Mesendoderm (in vitro differentiated cells): ENCODE results near the gene SLC24A4.

Source experiments
- DNase-seq: peaks from one replicate; pipeline ENCODE4 v3.0.0; 2013
- H2AK5ac ChIP-seq: 2 replicates; pipeline ENCODE4 v1.6.1; 2013; ENCODE audit warnings: low read length, inconsistent platforms
- H2BK120ac ChIP-seq: 2 replicates; pipeline ENCODE4 v1.6.1; 2013; ENCODE audit warnings: low read depth, mild to moderate bottlenecking, low read length, moderate library complexity, mixed read lengths
- H2BK15ac ChIP-seq: replicated peaks from 2 replicates; pipeline ENCODE4 v1.6.1; 2013; ENCODE audit warnings: low read depth, mild to moderate bottlenecking, moderate library complexity
- H2BK5ac ChIP-seq: 2 replicates; pipeline ENCODE4 v1.6.1; 2013; ENCODE audit warnings: low read length, inconsistent platforms
- H3K18ac ChIP-seq: 2 replicates; pipeline ENCODE4 v1.6.1; 2013; ENCODE audit warnings: mild to moderate bottlenecking, low read length, mixed read lengths
- H3K23ac ChIP-seq: one replicate; pipeline ENCODE4 v1.6.1; 2013; ENCODE audit warnings: low read length
- H3K27ac ChIP-seq: 2 replicates; pipeline ENCODE4 v1.5.1; 2013; ENCODE audit warnings: low read depth, mild to moderate bottlenecking, inconsistent platforms, low read length, moderate library complexity
- H3K27me3 ChIP-seq: 2 replicates; pipeline ENCODE4 v1.6.1; 2013; ENCODE audit warnings: low read length, control low read depth, mild to moderate bottlenecking, inconsistent platforms; ENCODE audit not compliant: insufficient read depth, poor library complexity
- H3K36me3 ChIP-seq: 2 replicates; pipeline ENCODE4 v1.6.1; 2013; ENCODE audit warnings: low read length, inconsistent platforms; ENCODE audit not compliant: control insufficient read depth, insufficient read depth
- H3K4ac ChIP-seq: one replicate; pipeline ENCODE4 v1.6.1; 2013; ENCODE audit warnings: low read depth, mild to moderate bottlenecking, low read length, moderate library complexity
- H3K4me1 ChIP-seq: 2 replicates; pipeline ENCODE4 v1.6.1; 2013; ENCODE audit warnings: low read depth, low read length, inconsistent platforms; ENCODE audit not compliant: control insufficient read depth
- H3K4me2 ChIP-seq: 2 replicates; pipeline ENCODE4 v1.6.1; 2013; ENCODE audit warnings: low read length
- H3K4me3 ChIP-seq: 2 replicates; pipeline ENCODE4 v1.5.1; 2013; ENCODE audit warnings: mild to moderate bottlenecking, low read length
- H3K56ac ChIP-seq: one replicate; pipeline ENCODE4 v1.6.1; 2013; ENCODE audit warnings: low read length
- H3K79me1 ChIP-seq: 2 replicates; pipeline ENCODE4 v1.6.1; 2013; ENCODE audit warnings: low read length, inconsistent platforms
- H3K79me2 ChIP-seq: 2 replicates; pipeline ENCODE4 v1.6.1; 2013; ENCODE audit warnings: mild to moderate bottlenecking, low read length; ENCODE audit not compliant: control insufficient read depth, insufficient read depth
- H3K9ac ChIP-seq: 2 replicates; pipeline ENCODE4 v1.6.1; 2013; ENCODE audit warnings: low read length, inconsistent platforms
- H4K5ac ChIP-seq: one replicate; pipeline ENCODE4 v1.6.1; 2013; ENCODE audit warnings: low read length
- H4K8ac ChIP-seq: one replicate; pipeline ENCODE4 v1.6.1; 2013; ENCODE audit warnings: low read depth, mild to moderate bottlenecking, control low read depth, low read length, moderate library complexity
- WGBS: extraction: QIAGEN DNeasy Blood & Tissue Kit; methylation state at CpG from one replicate; pipeline ENCODE4 v1.1.7; 2013; ENCODE audit warnings: low lambda C conversion rate, missing lambda C conversion rate; ENCODE audit not compliant: insufficient coverage; ENCODE audit errors: extremely low coverage; 5-methylcytosine and 5-hydroxymethylcytosine counted together

Gene SLC24A4

DNA sequence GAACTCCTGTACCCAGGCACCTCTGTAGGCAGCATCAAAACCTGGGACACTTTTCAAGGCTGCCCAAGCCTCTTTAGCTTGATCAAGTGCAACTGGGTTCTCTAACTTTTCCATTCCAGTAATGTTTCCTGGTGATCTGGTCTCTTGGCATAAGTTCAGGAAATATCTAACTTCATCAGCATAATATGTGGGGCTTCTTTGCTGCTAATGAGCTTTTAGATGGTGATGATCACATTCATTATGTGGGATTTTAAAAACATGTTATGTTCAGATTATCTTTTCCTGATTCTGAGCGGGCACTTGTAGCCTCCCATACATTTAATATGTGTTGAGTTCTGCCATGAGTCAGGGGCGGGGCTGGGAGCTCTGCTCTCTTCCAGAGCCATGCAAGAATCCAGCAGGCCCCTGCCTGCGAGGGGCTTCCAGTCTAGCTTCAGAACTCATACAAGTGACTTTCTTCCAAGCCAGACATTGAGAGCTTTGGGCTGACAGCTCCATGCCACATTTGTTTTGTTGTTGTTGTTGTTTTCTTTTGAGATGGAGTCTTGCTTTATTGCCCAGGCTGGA is 151.1 kb downstream of the SLC24A4 start:
- no peak overlapping the region for H3K27ac ChIP-seq
- no peaks in the 10 kb centered on the region for H3K36me3 ChIP-seq
- no peak overlapping the region for H3K4me2 ChIP-seq
- H3K79me1 ChIP-seq = no peaks in the 10 kb centered on the region
- H4K8ac ChIP-seq = no peak overlapping the region
- H3K9ac ChIP-seq = no peak overlapping the region
- H4K5ac ChIP-seq = no peak overlapping the region
- H3K79me2 ChIP-seq = no peaks in the 10 kb centered on the region
- no peak overlapping the region for H3K4ac ChIP-seq
- H3K18ac ChIP-seq = no peak overlapping the region
- no peak overlapping the region for H3K4me3 ChIP-seq
- no peak overlapping the region for H2BK5ac ChIP-seq
- no peak overlapping the region for H2BK120ac ChIP-seq
- H3K23ac ChIP-seq = no peak overlapping the region
- H2BK15ac ChIP-seq = no peak overlapping the region
- DNase-seq = no peak
- H3K56ac ChIP-seq = no peak overlapping the region
- no peaks in the 10 kb centered on the region for H3K4me1 ChIP-seq
- WGBS = no CpG with 5 or more reads among the region's 3 CpGs
- H3K27me3 ChIP-seq = no peaks in the 10 kb centered on the region
- H2AK5ac ChIP-seq = no peak overlapping the region

DNA sequence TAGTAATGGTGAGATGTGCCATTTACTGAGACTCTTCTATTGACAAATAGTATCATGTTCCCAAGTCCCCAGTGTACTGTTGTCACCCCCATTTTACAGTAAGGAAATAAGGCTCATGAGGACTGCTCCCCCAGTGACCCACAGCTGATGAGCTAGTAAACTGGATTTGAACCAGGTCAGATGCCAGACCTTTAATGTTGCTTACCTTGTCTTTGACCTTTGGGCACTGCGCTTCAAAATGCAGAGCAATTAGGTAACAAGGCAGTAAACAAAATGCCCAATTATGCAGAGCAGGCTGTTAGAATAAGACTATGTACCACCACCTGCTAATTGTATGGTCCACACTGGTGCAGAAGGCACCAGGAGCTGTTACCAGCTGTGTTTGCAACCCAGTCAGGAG is 152.1 kb downstream of the SLC24A4 start:
- Histone ChIP-seq H3K18ac (no peak overlapping the region), H3K4ac (no peak overlapping the region), H4K8ac (no peak overlapping the region), H3K27ac (no peak overlapping the region), H3K4me1 (no peaks in the 10 kb centered on the region), H3K36me3 (no peaks in the 10 kb centered on the region), H4K5ac (no peak overlapping the region), H3K4me3 (no peak overlapping the region), H3K23ac (no peak overlapping the region), H2BK5ac (no peak overlapping the region), H3K27me3 (no peaks in the 10 kb centered on the region), H2BK120ac (no peak overlapping the region), H3K9ac (no peak overlapping the region), H3K79me1 (no peaks in the 10 kb centered on the region), H3K4me2 (no peak overlapping the region), H2BK15ac (no peak overlapping the region), H3K79me2 (no peaks in the 10 kb centered on the region), H3K56ac (no peak overlapping the region), H2AK5ac (no peak overlapping the region)
- no CpG with 5 or more reads among the region's 1 CpG for WGBS
- DNase-seq = no peak

DNA sequence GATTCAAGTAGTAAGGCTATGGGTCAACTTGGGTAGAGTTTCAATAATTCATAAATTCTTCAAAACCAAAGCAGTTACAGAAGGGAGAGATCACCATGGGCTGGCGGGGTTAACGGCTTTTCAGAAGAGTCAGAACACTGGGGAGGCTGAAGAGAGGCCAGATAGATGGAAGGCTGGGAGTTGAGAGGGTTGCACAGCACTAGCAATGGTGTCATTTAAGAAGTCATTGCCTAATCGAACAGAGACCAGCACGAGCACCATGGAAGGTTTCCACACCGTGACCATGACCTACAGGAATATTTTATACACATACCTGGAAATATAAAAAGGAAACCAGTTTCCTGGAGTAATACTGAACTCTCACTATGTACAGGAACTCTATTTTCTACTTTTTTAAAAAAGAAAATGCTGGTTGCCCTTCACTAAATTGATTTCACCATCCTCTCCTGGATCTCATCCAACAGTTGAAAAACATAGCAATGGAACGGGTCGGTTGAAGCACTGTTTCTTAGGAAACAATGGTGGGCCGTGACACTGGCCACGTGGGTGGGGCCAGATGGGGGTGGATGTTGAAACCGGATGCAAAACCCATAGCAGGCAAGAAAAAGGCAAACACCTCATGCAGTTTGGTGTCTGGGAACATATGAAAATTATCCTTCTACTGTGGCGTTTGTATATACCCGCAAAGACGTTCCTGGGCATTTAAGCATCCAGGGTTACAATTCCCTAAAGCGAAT is 152.7 kb downstream of the SLC24A4 start:
- H3K4me1 ChIP-seq = no peaks in the 10 kb centered on the region
- H2BK120ac ChIP-seq = no peak overlapping the region
- no peak overlapping the region for H2AK5ac ChIP-seq
- no peak overlapping the region for H2BK5ac ChIP-seq
- H4K5ac ChIP-seq = no peak overlapping the region
- no peak overlapping the region for H3K27ac ChIP-seq
- H3K9ac ChIP-seq = no peak overlapping the region
- no peak overlapping the region for H3K56ac ChIP-seq
- DNase-seq = no peak
- no CpG with 5 or more reads among the region's 14 CpGs for WGBS
- H3K79me2 ChIP-seq = no peaks in the 10 kb centered on the region
- H3K4ac ChIP-seq = no peak overlapping the region
- H3K27me3 ChIP-seq = no peaks in the 10 kb centered on the region
- no peaks in the 10 kb centered on the region for H3K79me1 ChIP-seq
- H2BK15ac ChIP-seq = no peak overlapping the region
- H3K23ac ChIP-seq = no peak overlapping the region
- no peak overlapping the region for H3K4me2 ChIP-seq
- H3K36me3 ChIP-seq = no peaks in the 10 kb centered on the region
- no peak overlapping the region for H4K8ac ChIP-seq
- H3K18ac ChIP-seq = no peak overlapping the region
- no peak overlapping the region for H3K4me3 ChIP-seq

DNA sequence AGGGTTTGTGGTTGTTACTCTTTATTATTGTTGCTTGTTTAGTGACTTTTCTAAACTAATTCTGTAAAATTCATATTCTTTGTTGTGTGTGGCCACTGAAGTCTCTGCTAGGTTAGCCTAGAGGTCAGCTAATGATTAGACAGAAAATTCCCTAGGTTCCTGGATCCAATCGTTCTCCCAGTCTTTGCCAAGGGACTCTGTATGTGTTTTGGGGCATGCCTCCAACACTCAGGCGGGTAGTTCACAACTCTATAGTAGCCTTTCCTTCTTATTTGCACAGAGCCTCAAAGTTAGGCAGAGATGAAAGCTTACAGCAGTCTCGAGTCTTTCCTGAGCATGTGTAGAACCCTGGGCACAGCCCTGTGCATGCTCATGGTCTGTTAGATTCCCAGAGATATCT is 157.9 kb downstream of the SLC24A4 start:
- H2BK15ac ChIP-seq = no peak overlapping the region
- no peak overlapping the region for H2AK5ac ChIP-seq
- no peak overlapping the region for H3K23ac ChIP-seq
- no peak overlapping the region for H4K5ac ChIP-seq
- H3K79me2 ChIP-seq = no peaks in the 10 kb centered on the region
- no peak overlapping the region for H2BK120ac ChIP-seq
- no peak overlapping the region for H3K9ac ChIP-seq
- no peaks in the 10 kb centered on the region for H3K79me1 ChIP-seq
- H3K56ac ChIP-seq = no peak overlapping the region
- H3K4me3 ChIP-seq = no peak overlapping the region
- DNase-seq = no peak
- no peak overlapping the region for H2BK5ac ChIP-seq
- H3K36me3 ChIP-seq = no peaks in the 10 kb centered on the region
- H3K4ac ChIP-seq = no peak overlapping the region
- H3K4me1 ChIP-seq = no peaks in the 10 kb centered on the region
- H3K27ac ChIP-seq = no peak overlapping the region
- H3K4me2 ChIP-seq = no peak overlapping the region
- no CpG with 5 or more reads among the region's 3 CpGs for WGBS
- no peaks in the 10 kb centered on the region for H3K27me3 ChIP-seq
- no peak overlapping the region for H3K18ac ChIP-seq
- no peak overlapping the region for H4K8ac ChIP-seq

DNA sequence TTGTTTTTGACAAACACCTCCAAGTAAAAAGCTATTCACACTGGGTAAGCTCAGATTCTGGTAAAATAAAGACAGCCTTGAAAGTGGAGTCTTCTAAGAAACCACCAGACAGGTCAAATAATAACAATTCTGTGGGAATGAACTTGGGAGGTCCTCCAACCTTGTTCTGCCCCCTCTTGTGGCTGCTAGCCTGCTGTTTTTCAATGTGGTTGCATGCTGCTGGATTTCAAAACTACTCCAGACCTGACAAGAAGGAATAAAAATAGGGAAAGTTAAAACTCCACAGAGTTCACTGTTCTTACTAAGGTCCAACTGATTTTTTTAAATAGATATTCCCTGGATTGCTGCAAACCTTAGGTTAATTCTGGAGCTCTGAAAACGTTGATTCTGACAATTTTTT is 158.4 kb downstream of the SLC24A4 start:
- H4K5ac ChIP-seq = no peak overlapping the region
- DNase-seq = no peak
- no peaks in the 10 kb centered on the region for H3K4me1 ChIP-seq
- no peak overlapping the region for H2BK15ac ChIP-seq
- no CpG with 5 or more reads among the region's 1 CpG for WGBS
- no peak overlapping the region for H4K8ac ChIP-seq
- no peak overlapping the region for H2AK5ac ChIP-seq
- no peak overlapping the region for H3K4me2 ChIP-seq
- H3K4ac ChIP-seq = no peak overlapping the region
- H3K27ac ChIP-seq = no peak overlapping the region
- no peak overlapping the region for H3K18ac ChIP-seq
- no peaks in the 10 kb centered on the region for H3K79me2 ChIP-seq
- no peak overlapping the region for H2BK5ac ChIP-seq
- H3K9ac ChIP-seq = no peak overlapping the region
- no peaks in the 10 kb centered on the region for H3K27me3 ChIP-seq
- no peaks in the 10 kb centered on the region for H3K36me3 ChIP-seq
- H3K79me1 ChIP-seq = no peaks in the 10 kb centered on the region
- H2BK120ac ChIP-seq = no peak overlapping the region
- H3K56ac ChIP-seq = no peak overlapping the region
- H3K4me3 ChIP-seq = no peak overlapping the region
- H3K23ac ChIP-seq = no peak overlapping the region
